ENCODE results near the gene PIAS3. TPM values are rescaled to one million over a fixed set of nuclear protein-coding genes. Genes with fewer than 3 reads are reported as not detected.
"Not testable (repeated sequence)": the region's sequence is repeated elsewhere in the genome, so short reads cannot be mapped to it uniquely, and the experiment has no call there.

Gene PIAS3
- polyA plus RNA-seq, 3 donors, result 7.2 to 25.9 (median 8.8) TPM

- Mint-ChIP-seq H3K36me3 (peaks cover 33 to 35% of the 10 kb centered on the region in 2 donors), H3K9me3 (no peaks in the 10 kb centered on the region), H3K4me1 (peaks cover 17% of the 10 kb centered on the region), H3K27me3 (ENCODE audit: low read depth in 3 of 3) (peaks cover 0 to 4% (median 3%) of the 10 kb centered on the region in 3 donors), H3K27ac (peak within 1 kb of the TSS; percentile 93 to 98 (median 96)), H3K4me3 (peak within 1 kb of the TSS; percentile 93 to 96)
- DNase-seq, result peak; percentile 64 to 74 (median 68)
- Histone ChIP-seq H3K27me3 (ENCODE audit: control insufficient read depth in 2 of 2, insufficient read depth in 2 of 2, low read length in 2 of 2) (no peaks in the 10 kb centered on the region), H3K4me1 (ENCODE audit: control insufficient read depth in 1 of 2, insufficient read depth in 2 of 2, low read length in 2 of 2) (peaks cover 11% of the 10 kb centered on the region in 2 donors), H3K36me3 (replicated peaks in 1 of 2; ENCODE audit: control insufficient read depth in 1 of 2, insufficient read depth in 2 of 2, low read length in 2 of 2) (peaks cover 27 to 34% of the 10 kb centered on the region in 2 donors), H3K9ac (ENCODE audit: insufficient read depth, low read length, poor library complexity, severe bottlenecking) (peak within 1 kb of the TSS; percentile 93), H3K9me3 (replicated peaks in 1 of 2; ENCODE audit: control insufficient read depth in 1 of 2, insufficient read depth in 1 of 2, low read length in 2 of 2) (no peaks in the 10 kb centered on the region), H3K4me2 (replicated peaks; ENCODE audit: extremely low read depth, low read length, poor library complexity, severe bottlenecking) (peak within 1 kb of the TSS; percentile 79), H3K27ac (ENCODE audit: low read depth in 1 of 2, low read length in 2 of 2) (peak within 1 kb of the TSS; percentile 92 to 99), H2AFZ (ENCODE audit: insufficient read depth, low read depth, low read length, poor library complexity, severe bottlenecking) (peak within 1 kb of the TSS; percentile 86), H4K20me1 (ENCODE audit: insufficient read depth, low read length) (peaks cover 14% of the 10 kb centered on the region), H3K79me2 (ENCODE audit: insufficient read depth, low read length) (peaks cover 41% of the 10 kb centered on the region), H3K4me3 (replicated peaks in 1 of 3; ENCODE audit: low read depth in 2 of 3, low read length in 3 of 3) (peak within 1 kb of the TSS; percentile 62 to 93 (median 82))
- TF ChIP-seq, protein P1, sequence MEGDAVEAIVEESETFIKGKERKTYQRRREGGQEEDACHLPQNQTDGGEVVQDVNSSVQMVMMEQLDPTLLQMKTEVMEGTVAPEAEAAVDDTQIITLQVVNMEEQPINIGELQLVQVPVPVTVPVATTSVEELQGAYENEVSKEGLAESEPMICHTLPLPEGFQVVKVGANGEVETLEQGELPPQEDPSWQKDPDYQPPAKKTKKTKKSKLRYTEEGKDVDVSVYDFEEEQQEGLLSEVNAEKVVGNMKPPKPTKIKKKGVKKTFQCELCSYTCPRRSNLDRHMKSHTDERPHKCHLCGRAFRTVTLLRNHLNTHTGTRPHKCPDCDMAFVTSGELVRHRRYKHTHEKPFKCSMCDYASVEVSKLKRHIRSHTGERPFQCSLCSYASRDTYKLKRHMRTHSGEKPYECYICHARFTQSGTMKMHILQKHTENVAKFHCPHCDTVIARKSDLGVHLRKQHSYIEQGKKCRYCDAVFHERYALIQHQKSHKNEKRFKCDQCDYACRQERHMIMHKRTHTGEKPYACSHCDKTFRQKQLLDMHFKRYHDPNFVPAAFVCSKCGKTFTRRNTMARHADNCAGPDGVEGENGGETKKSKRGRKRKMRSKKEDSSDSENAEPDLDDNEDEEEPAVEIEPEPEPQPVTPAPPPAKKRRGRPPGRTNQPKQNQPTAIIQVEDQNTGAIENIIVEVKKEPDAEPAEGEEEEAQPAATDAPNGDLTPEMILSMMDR (IDR thresholded peaks at IDR 0.05), result no peak
- intact Hi-C loops (cut with micrococcal nuclease), result no loop called here
- WGBS (ENCODE audit: insufficient coverage), result 0% methylated on average over 88 of the region's 89 CpGs
These were observed 35.0 kb downstream of the PIAS3 start, which contains the start of the genes POLR3C and RNF115 for GRCh38 chr1:145823565-145824498. Gene POLR3C (plus strand): TSS chr1:145824200. CDS start chr1:145825777, 1,577 bp downstream. Gene RNF115 (minus strand): TSS chr1:145824095. CDS start chr1:145823873, 222 bp downstream.

GRCh38 chr1:145822779-145823331, 36.0 kb downstream of the PIAS3 start:
- not testable (repeated sequence) for H3K9me3 Mint-ChIP-seq

DNA sequence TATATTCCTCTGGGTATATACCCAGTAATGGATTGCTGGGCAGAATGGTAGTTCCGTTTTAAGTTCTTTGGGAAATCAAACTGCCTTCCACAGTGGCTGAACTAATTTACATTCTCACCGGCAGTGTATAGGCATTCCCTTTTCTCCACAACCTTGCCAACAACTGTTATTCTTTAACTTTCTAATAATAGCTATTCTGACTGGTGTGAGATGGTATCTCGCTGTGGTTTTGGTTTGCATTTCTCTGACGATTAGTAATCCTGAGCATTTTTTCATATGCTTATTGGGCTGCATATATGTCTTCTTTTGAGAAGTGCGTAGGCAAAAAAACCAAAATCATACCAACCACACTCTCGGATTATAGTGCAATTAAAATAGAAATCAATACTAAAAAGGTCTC, 40.8 kb downstream of the PIAS3 start:
- H3K4me2 ChIP-seq (replicated peaks; ENCODE audit: extremely low read depth, low read length, poor library complexity, severe bottlenecking); intact Hi-C loops (cut with micrococcal nuclease); H3K36me3 Mint-ChIP-seq; H4K20me1 ChIP-seq (ENCODE audit: insufficient read depth, low read length); H3K79me2 ChIP-seq (ENCODE audit: insufficient read depth, low read length); H3K4me3 Mint-ChIP-seq; H2AFZ ChIP-seq (ENCODE audit: insufficient read depth, low read depth, low read length, poor library complexity, severe bottlenecking); H3K27me3 Mint-ChIP-seq (ENCODE audit: low read depth in 3 of 3); H3K9me3 Mint-ChIP-seq; H3K4me3 ChIP-seq (replicated peaks in 1 of 3; ENCODE audit: low read depth in 2 of 3, low read length in 3 of 3); DNase-seq; H3K4me1 Mint-ChIP-seq; H3K27me3 ChIP-seq (ENCODE audit: control insufficient read depth in 2 of 2, insufficient read depth in 2 of 2, low read length in 2 of 2); H3K27ac ChIP-seq (ENCODE audit: low read depth in 1 of 2, low read length in 2 of 2); H3K4me1 ChIP-seq (ENCODE audit: control insufficient read depth in 1 of 2, insufficient read depth in 2 of 2, low read length in 2 of 2); H3K9ac ChIP-seq (ENCODE audit: insufficient read depth, low read length, poor library complexity, severe bottlenecking); H3K36me3 ChIP-seq (replicated peaks in 1 of 2; ENCODE audit: control insufficient read depth in 1 of 2, insufficient read depth in 2 of 2, low read length in 2 of 2); H3K27ac Mint-ChIP-seq; H3K9me3 ChIP-seq (replicated peaks in 1 of 2; ENCODE audit: control insufficient read depth in 1 of 2, insufficient read depth in 1 of 2, low read length in 2 of 2): not testable (repeated sequence)
- no CpG with 5 or more reads among the region's 6 CpGs for WGBS (ENCODE audit: insufficient coverage)

More at GRCh38 chr1:145822779-145823331, 36.0 kb downstream of the PIAS3 start:
- H4K20me1 ChIP-seq (ENCODE audit: insufficient read depth, low read length); H3K27ac Mint-ChIP-seq; H3K4me2 ChIP-seq (replicated peaks; ENCODE audit: extremely low read depth, low read length, poor library complexity, severe bottlenecking); DNase-seq; H3K9ac ChIP-seq (ENCODE audit: insufficient read depth, low read length, poor library complexity, severe bottlenecking); H3K9me3 ChIP-seq (replicated peaks in 1 of 2; ENCODE audit: control insufficient read depth in 1 of 2, insufficient read depth in 1 of 2, low read length in 2 of 2); H3K27me3 ChIP-seq (ENCODE audit: control insufficient read depth in 2 of 2, insufficient read depth in 2 of 2, low read length in 2 of 2); H2AFZ ChIP-seq (ENCODE audit: insufficient read depth, low read depth, low read length, poor library complexity, severe bottlenecking); H3K4me3 Mint-ChIP-seq; H3K27me3 Mint-ChIP-seq (ENCODE audit: low read depth in 3 of 3); intact Hi-C loops (cut with micrococcal nuclease); H3K27ac ChIP-seq (ENCODE audit: low read depth in 1 of 2, low read length in 2 of 2): not testable (repeated sequence)
- Histone ChIP-seq H3K4me3 (replicated peaks in 1 of 3; ENCODE audit: low read depth in 2 of 3, low read length in 3 of 3) (peak overlapping the region in 1 of 3 experiments; percentile 17), H3K79me2 (ENCODE audit: insufficient read depth, low read length) (peaks cover 39% of the 10 kb centered on the region), H3K36me3 (replicated peaks in 1 of 2; ENCODE audit: control insufficient read depth in 1 of 2, insufficient read depth in 2 of 2, low read length in 2 of 2) (peaks cover 17 to 24% of the 10 kb centered on the region in 2 donors), H3K4me1 (ENCODE audit: control insufficient read depth in 1 of 2, insufficient read depth in 2 of 2, low read length in 2 of 2) (peaks cover 11% of the 10 kb centered on the region in 2 donors)
- peaks cover 23 to 26% of the 10 kb centered on the region in 2 donors for H3K36me3 Mint-ChIP-seq
- no CpG with 5 or more reads among the region's 16 CpGs for WGBS (ENCODE audit: insufficient coverage)
- peaks cover 17% of the 10 kb centered on the region for H3K4me1 Mint-ChIP-seq

Data from CD14-positive monocyte (primary cell).